HG03025 (cell line): Measurements from ENCODE around the gene ZC3H14.

Source experiments
- ATAC-seq: cut with Tn5 transposase; IDR thresholded peaks from one replicate; pipeline ENCODE4 v1.9.1; 2021; ENCODE audit warnings: mild to moderate bottlenecking, moderate library complexity; ENCODE audit not compliant: unreplicated experiment, low FRiP score

Gene ZC3H14

GRCh38 chr14:88668448-88669116 lies 105.7 kb downstream of the ZC3H14 start:
- peak; percentile 84 for ATAC-seq

GRCh38 chr14:88669346-88669745 lies 106.5 kb downstream of the ZC3H14 start:
- ATAC-seq, result no peak
